IPS-15b (cell line): ENCODE data around the gene KRT76.

Source experiments
- H3K27me3 ChIP-seq: one replicate; pipeline ENCODE4 v1.6.1; 2013; ENCODE audit warnings: low read length; ENCODE audit not compliant: control insufficient read depth, insufficient read depth
- H3K36me3 ChIP-seq: one replicate; pipeline ENCODE4 v1.6.1; 2013; ENCODE audit warnings: low read length; ENCODE audit not compliant: control insufficient read depth, insufficient read depth
- H3K4me1 ChIP-seq: one replicate; pipeline ENCODE4 v1.6.1; 2013; ENCODE audit warnings: mild to moderate bottlenecking, low read length; ENCODE audit not compliant: control insufficient read depth, insufficient read depth
- H3K4me3 ChIP-seq: one replicate; pipeline ENCODE4 v1.5.1; 2013; ENCODE audit warnings: low read depth, low read length
- H3K9ac ChIP-seq: one replicate; pipeline ENCODE4 v1.6.1; 2013; ENCODE audit warnings: low read depth, mild to moderate bottlenecking, low read length
- H3K9me3 ChIP-seq: one replicate; pipeline ENCODE4 v1.6.1; 2013; ENCODE audit warnings: mild to moderate bottlenecking, low read length; ENCODE audit not compliant: control insufficient read depth, insufficient read depth

KRT76 gene

DNA sequence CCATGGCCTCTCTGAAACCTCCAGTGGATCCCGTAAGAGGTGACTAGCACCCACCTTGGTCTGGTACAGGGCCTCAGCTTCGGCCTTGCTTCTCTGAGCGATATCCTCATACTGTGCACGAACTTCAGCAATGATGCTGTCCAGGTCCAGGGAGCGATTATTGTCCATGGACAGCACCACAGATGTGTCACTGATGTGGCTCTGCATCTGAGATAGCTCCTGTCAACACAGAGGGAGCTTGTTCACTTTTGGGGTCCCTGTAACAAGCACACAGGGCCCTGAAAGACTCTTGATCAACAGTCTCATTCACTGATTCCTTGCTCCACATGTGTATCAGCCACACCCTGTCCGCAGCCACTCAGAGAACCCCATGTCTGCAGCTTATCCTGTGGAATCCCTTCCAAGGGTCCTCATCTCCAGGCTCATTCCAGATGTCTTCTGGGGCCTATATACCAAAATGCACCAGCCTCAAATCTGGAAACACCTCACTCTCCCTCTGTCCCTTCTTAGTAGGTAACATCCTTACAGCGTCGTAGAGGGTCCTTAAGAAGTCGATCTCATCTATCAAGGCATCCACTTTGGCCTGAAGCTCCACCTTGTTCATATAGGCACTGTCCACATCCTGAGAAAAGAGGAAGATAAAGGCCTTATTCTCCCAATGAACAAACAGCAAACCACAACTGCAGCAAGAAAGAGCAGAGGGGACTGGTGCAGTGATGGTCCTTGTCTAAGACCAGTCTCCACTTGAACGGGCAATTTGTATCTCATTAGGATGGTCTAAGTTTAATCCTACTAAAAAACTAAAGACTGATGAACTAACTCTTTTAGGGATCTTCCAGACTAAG is 15.3 kb upstream of the KRT76 start:
- Histone ChIP-seq H3K4me1 (no peaks in the 10 kb centered on the region), H3K9me3 (no peaks in the 10 kb centered on the region), H3K27me3 (no peaks in the 10 kb centered on the region), H3K4me3 (no peak overlapping the region), H3K9ac (no peak overlapping the region), H3K36me3 (no peaks in the 10 kb centered on the region)

GRCh38 chr12:52791271-52792184 is 14.4 kb upstream of the KRT76 start:
- no peaks in the 10 kb centered on the region for H3K4me1 ChIP-seq

GRCh38 chr12:52790427-52791270 is 13.5 kb upstream of the KRT76 start:
- no peaks in the 10 kb centered on the region for H3K4me1 ChIP-seq
- no peak overlapping the region for H3K4me3 ChIP-seq
- H3K9ac ChIP-seq, result no peak overlapping the region
- no peaks in the 10 kb centered on the region for H3K27me3 ChIP-seq
- H3K9me3 ChIP-seq, result no peaks in the 10 kb centered on the region
- no peaks in the 10 kb centered on the region for H3K36me3 ChIP-seq

More at GRCh38 chr12:52791271-52792184, 14.4 kb upstream of the KRT76 start:
- Histone ChIP-seq H3K36me3 (no peaks in the 10 kb centered on the region), H3K9me3 (no peaks in the 10 kb centered on the region), H3K27me3 (no peaks in the 10 kb centered on the region), H3K4me3 (no peak overlapping the region), H3K9ac (no peak overlapping the region)

- H3K4me3 ChIP-seq, result no peak overlapping the region
- H3K9me3 ChIP-seq, result no peaks in the 10 kb centered on the region
- H3K36me3 ChIP-seq, result no peaks in the 10 kb centered on the region
- no peaks in the 10 kb centered on the region for H3K27me3 ChIP-seq
- H3K9ac ChIP-seq, result no peak overlapping the region
- H3K4me1 ChIP-seq, result no peaks in the 10 kb centered on the region
These were observed 12.7 kb upstream of the KRT76 start for GRCh38 chr12:52789637-52790426.

DNA sequence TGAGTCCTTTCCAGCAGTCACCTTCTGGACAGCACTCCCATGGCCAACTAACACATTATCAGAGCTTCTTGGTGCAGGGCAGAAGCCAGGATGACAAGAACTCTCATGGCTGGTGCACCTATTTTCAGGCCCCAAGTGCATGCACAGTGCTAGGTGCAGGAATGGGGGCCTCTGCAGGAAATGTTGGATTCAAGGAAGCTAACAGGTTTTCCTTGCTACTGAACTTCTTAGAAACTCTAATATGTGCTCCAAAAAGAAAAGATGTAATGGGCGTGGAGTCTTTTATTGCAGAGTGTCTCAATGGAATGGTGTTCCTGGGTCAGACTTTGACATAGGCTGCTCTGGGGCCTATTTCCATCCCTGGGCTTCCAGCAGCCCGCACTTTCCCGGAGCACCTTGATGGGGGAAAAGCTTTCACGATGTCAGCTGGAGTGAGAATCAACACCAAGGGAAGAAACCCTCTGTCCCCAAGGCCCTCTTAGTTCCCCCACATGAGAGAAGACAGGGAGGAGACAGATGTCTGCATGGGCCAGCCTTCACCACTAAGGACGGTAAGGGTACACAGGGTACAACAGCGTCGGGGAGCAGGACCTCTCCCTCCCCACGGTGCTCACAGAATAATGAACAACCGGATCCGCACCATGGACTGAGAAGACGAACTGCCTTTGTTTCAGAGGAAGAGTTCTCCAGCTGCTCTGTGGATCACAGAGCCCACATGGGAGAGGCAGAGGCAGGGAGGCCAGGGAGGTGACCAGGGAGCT is 11.9 kb upstream of the KRT76 start:
- H3K4me1 ChIP-seq, result no peaks in the 10 kb centered on the region
- H3K36me3 ChIP-seq, result no peaks in the 10 kb centered on the region
- no peaks in the 10 kb centered on the region for H3K9me3 ChIP-seq
- no peak overlapping the region for H3K4me3 ChIP-seq
- H3K9ac ChIP-seq, result no peak overlapping the region
- H3K27me3 ChIP-seq, result no peaks in the 10 kb centered on the region

DNA sequence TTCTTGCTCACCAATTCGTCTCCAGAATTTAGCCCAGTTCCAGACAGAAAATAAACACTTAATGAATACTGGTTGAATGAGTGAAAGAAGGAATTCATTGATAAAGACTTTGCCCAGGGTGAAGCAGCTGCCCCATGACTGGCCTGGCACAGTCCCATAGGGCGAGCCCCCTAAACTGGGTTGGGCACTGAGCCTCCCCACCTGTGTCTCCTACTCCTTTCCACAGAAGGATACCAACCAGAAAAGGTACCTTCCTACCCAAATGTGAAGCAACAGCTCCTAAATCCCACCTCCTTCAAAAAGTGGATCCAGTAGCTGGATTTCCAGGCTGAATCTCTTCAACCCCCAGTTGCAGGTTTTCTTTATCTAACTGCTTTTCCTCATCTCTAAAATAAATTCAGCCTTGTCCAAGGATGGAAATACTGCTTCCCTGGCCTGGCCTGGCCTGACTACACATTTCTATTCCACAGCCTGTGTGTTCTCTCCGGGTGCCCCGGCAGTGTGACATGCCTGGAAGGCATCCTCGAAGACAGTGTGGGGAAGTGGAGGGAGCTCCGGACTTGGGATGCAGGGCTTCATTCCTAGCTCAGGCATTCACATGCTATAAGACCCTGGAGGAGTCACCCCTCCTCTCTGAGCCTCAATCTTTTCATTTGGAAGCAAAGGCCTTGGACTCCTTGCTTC is 11.2 kb upstream of the KRT76 start:
- H3K9ac ChIP-seq, result no peak overlapping the region
- H3K9me3 ChIP-seq, result no peaks in the 10 kb centered on the region
- H3K4me3 ChIP-seq, result no peak overlapping the region
- no peaks in the 10 kb centered on the region for H3K36me3 ChIP-seq
- H3K4me1 ChIP-seq, result no peaks in the 10 kb centered on the region
- H3K27me3 ChIP-seq, result no peaks in the 10 kb centered on the region

GRCh38 chr12:52787324-52788191 is 10.4 kb upstream of the KRT76 start:
- Histone ChIP-seq H3K9me3 (no peaks in the 10 kb centered on the region), H3K36me3 (no peaks in the 10 kb centered on the region), H3K4me1 (no peaks in the 10 kb centered on the region), H3K27me3 (no peaks in the 10 kb centered on the region), H3K4me3 (no peak overlapping the region), H3K9ac (no peak overlapping the region)

GRCh38 chr12:52784909-52785308 is 7.8 kb upstream of the KRT76 start:
- H3K36me3 ChIP-seq, result no peaks in the 10 kb centered on the region
- no peak overlapping the region for H3K9ac ChIP-seq
- H3K27me3 ChIP-seq, result no peaks in the 10 kb centered on the region
- H3K9me3 ChIP-seq, result no peaks in the 10 kb centered on the region
- H3K4me1 ChIP-seq, result no peaks in the 10 kb centered on the region
- H3K4me3 ChIP-seq, result no peak overlapping the region

GRCh38 chr12:52783563-52784316 is 6.6 kb upstream of the KRT76 start:
- H3K9ac ChIP-seq, result no peak overlapping the region

More at GRCh38 chr12:52783563-52784316, 6.6 kb upstream of the KRT76 start:
- H3K36me3 ChIP-seq, result no peaks in the 10 kb centered on the region
- no peaks in the 10 kb centered on the region for H3K27me3 ChIP-seq
- H3K4me1 ChIP-seq, result no peaks in the 10 kb centered on the region
- no peak overlapping the region for H3K4me3 ChIP-seq
- no peaks in the 10 kb centered on the region for H3K9me3 ChIP-seq
